ENCODE measurements around the gene OCA2. TPM values are rescaled to one million over a fixed set of nuclear protein-coding genes. Genes with fewer than 3 reads are reported as not detected.

Gene OCA2
- total and polyA plus RNA-seq, 2 experiments from 2014 or later: not detected

DNA sequence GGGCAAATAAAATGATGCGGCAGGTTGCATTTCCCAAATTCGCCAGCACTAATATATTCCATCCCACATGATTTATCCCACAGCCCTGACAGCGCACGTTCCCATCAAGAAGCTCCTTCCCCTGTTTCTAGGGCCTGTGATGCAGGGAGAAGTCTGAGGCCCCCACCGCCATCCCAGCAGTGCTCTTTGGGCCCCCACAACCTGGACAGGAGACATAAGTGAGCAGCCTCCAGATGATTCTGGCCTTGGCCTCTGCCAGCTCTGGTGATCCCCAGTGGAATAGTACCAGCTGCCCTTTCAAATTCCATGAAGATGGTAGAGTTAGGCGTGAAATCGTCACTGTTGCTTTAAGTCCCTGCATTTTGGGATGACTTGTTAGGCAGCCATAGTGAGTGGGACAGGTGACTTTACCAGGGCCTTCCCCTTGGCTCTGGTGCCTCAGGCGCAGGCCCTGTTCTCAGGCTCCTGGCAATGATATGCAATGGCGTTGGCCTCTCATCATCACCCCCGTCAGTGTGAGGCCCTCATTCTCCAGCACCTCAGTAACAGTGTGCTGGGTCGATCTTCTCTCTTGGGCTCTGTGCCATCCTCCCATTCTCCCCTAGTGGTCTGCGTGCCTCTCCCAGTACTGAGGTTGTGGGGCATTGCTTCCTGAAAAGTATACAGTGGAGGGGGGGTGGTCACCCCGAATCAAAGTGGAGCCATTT lies 263.7 kb downstream of the OCA2 start:
- no peak for DNase-seq
- no peaks in the 10 kb centered on the region for H4K20me1 ChIP-seq (ENCODE audit: insufficient read depth)
- in situ Hi-C loops (cut with MboI): no loop called here
- no peaks in the 10 kb centered on the region for H3K9me3 ChIP-seq (ENCODE audit: low read depth)
- WGBS, 2 experiments (ENCODE audit: low coverage in 1 of 2, low lambda C conversion rate in 2 of 2, missing lambda C conversion rate in 2 of 2): 84 to 89% methylated on average over 13 of the region's 13 CpGs
- H3K36me3 ChIP-seq (ENCODE audit: low read depth): no peaks in the 10 kb centered on the region
- no peaks in the 10 kb centered on the region for H3K9me2 ChIP-seq (ENCODE audit: insufficient read depth)
- no peaks in the 10 kb centered on the region for H3K4me1 ChIP-seq (ENCODE audit: insufficient read depth)
- H3K79me2 ChIP-seq (ENCODE audit: insufficient read depth): no peaks in the 10 kb centered on the region
- H3F3A ChIP-seq (ENCODE audit: insufficient read depth): no peaks in the 10 kb centered on the region
- H3K27ac ChIP-seq: no peak overlapping the region
- no peak overlapping the region for H3K9ac ChIP-seq
- TF ChIP-seq EZH2phosphoT487 (IDR thresholded peaks at IDR 0.05; ENCODE audit: insufficient read depth, low read depth) (no peak), EZH2 (IDR thresholded peaks at IDR 0.05; ENCODE audit: insufficient read depth, poor library complexity, severe bottlenecking) (no peak)
- no peaks in the 10 kb centered on the region for H3K27me3 ChIP-seq (replicated peaks; ENCODE audit: insufficient read depth)
- H3K4me3 ChIP-seq: no peak overlapping the region
- no peak overlapping the region for H2AFZ ChIP-seq
- H3K4me2 ChIP-seq (ENCODE audit: unreplicated experiment): no peak overlapping the region

DNA sequence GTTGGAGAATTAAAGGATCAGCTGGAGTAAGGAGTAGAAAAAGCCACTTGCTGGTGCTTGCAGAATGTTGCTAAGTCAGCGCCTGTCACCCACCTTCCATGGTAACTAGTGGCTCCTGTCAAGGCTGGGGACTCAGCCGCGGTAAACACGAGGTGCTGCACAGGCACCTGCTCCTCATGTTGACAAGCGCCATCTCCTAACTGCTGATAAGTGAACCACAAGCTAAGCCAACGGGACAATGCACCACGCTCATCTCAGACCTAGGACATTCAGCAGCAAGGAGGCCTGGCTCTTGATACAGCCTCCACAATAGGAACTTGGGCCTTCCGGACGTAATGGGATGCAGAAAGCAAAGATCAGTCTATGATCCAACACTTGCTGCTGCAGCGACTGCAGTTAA lies 264.4 kb downstream of the OCA2 start:
- 80 to 85% methylated on average over 10 of the region's 10 CpGs for WGBS, 2 experiments (ENCODE audit: low coverage in 1 of 2, low lambda C conversion rate in 2 of 2, missing lambda C conversion rate in 2 of 2)
- Histone ChIP-seq H3K36me3 (ENCODE audit: low read depth) (no peaks in the 10 kb centered on the region), H3K4me1 (ENCODE audit: insufficient read depth) (no peaks in the 10 kb centered on the region), H3K4me3 (no peak overlapping the region), H3K27ac (no peak overlapping the region), H2AFZ (no peak overlapping the region), H3K9me3 (ENCODE audit: low read depth) (no peaks in the 10 kb centered on the region), H3K79me2 (ENCODE audit: insufficient read depth) (no peaks in the 10 kb centered on the region), H3F3A (ENCODE audit: insufficient read depth) (no peaks in the 10 kb centered on the region), H3K27me3 (replicated peaks; ENCODE audit: insufficient read depth) (no peaks in the 10 kb centered on the region), H4K20me1 (ENCODE audit: insufficient read depth) (no peaks in the 10 kb centered on the region), H3K4me2 (ENCODE audit: unreplicated experiment) (no peak overlapping the region), H3K9me2 (ENCODE audit: insufficient read depth) (no peaks in the 10 kb centered on the region), H3K9ac (no peak overlapping the region)
- no peak for TF ChIP-seq EZH2phosphoT487 (IDR thresholded peaks at IDR 0.05; ENCODE audit: insufficient read depth, low read depth)
- TF ChIP-seq EZH2 (IDR thresholded peaks at IDR 0.05; ENCODE audit: insufficient read depth, poor library complexity, severe bottlenecking): no peak
- no peak for DNase-seq
- in situ Hi-C loops (cut with MboI): no loop called here

DNA sequence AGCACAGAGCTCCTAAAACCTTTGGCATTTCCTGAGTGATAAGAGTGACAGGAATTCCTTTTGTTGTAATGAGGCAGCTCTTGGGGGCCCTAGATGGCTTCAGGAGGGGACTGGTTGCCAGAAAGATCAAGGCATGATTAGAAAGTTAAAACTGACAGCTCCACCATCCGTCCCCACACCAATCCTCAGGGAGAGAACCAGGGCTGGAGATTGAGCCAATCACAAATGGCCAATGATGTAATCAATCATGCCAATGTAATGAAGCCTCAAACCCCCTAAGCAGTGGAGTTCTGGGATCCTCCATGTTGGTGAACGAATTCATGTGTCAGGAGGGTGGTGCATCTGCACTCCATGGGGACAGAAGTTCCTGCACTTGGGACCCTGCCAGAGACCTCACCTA lies 265.1 kb downstream of the OCA2 start:
- H3K36me3 ChIP-seq (ENCODE audit: low read depth): no peaks in the 10 kb centered on the region
- H3K27me3 ChIP-seq (replicated peaks; ENCODE audit: insufficient read depth): no peaks in the 10 kb centered on the region
- no peaks in the 10 kb centered on the region for H3F3A ChIP-seq (ENCODE audit: insufficient read depth)
- H3K4me1 ChIP-seq (ENCODE audit: insufficient read depth): no peaks in the 10 kb centered on the region
- WGBS, 2 experiments (ENCODE audit: low coverage in 1 of 2, low lambda C conversion rate in 2 of 2, missing lambda C conversion rate in 2 of 2): 86 to 98% methylated on average over 2 of the region's 2 CpGs
- TF ChIP-seq EZH2phosphoT487 (IDR thresholded peaks at IDR 0.05; ENCODE audit: insufficient read depth, low read depth) (no peak), EZH2 (IDR thresholded peaks at IDR 0.05; ENCODE audit: insufficient read depth, poor library complexity, severe bottlenecking) (no peak)
- no peaks in the 10 kb centered on the region for H3K79me2 ChIP-seq (ENCODE audit: insufficient read depth)
- H3K9me2 ChIP-seq (ENCODE audit: insufficient read depth): no peaks in the 10 kb centered on the region
- no peak overlapping the region for H2AFZ ChIP-seq
- in situ Hi-C loops (cut with MboI): no loop called here
- no peak overlapping the region for H3K9ac ChIP-seq
- H3K4me3 ChIP-seq: no peak overlapping the region
- H3K27ac ChIP-seq: no peak overlapping the region
- no peak for DNase-seq
- no peaks in the 10 kb centered on the region for H3K9me3 ChIP-seq (ENCODE audit: low read depth)
- no peaks in the 10 kb centered on the region for H4K20me1 ChIP-seq (ENCODE audit: insufficient read depth)
- H3K4me2 ChIP-seq (ENCODE audit: unreplicated experiment): no peak overlapping the region

DNA sequence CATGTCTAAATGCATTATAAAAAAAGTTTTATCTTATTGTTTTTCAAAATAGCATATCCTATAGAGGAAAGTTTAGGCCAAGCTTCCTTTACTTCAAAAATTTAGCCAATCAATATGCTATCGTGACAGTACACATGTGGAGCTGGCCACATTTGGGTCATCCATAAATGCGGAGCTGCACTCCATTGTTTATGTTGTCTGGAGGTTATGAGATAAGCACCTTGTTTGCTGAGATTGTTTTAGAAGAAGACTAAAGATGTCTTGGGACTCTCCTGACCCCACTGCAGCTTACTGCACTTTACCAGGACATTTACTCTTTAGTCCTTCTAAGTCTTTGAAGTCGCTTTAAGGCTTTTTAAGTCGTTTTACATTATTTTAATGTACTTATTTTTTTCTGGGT lies 265.9 kb downstream of the OCA2 start:
- Histone ChIP-seq H3K9ac (no peak overlapping the region), H3K4me1 (ENCODE audit: insufficient read depth) (no peaks in the 10 kb centered on the region), H3K79me2 (ENCODE audit: insufficient read depth) (no peaks in the 10 kb centered on the region), H3K27ac (no peak overlapping the region), H3K9me3 (ENCODE audit: low read depth) (no peaks in the 10 kb centered on the region), H3K9me2 (ENCODE audit: insufficient read depth) (no peaks in the 10 kb centered on the region), H3K36me3 (ENCODE audit: low read depth) (no peaks in the 10 kb centered on the region), H4K20me1 (ENCODE audit: insufficient read depth) (no peaks in the 10 kb centered on the region), H3K4me2 (ENCODE audit: unreplicated experiment) (no peak overlapping the region), H3K4me3 (no peak overlapping the region), H3K27me3 (replicated peaks; ENCODE audit: insufficient read depth) (no peaks in the 10 kb centered on the region), H3F3A (ENCODE audit: insufficient read depth) (0 out of 2 replicates have a peak, but pooled peaks cover 2% of the 10 kb centered on the region), H2AFZ (no peak overlapping the region)
- no peak for TF ChIP-seq EZH2 (IDR thresholded peaks at IDR 0.05; ENCODE audit: insufficient read depth, poor library complexity, severe bottlenecking)
- TF ChIP-seq EZH2phosphoT487 (IDR thresholded peaks at IDR 0.05; ENCODE audit: insufficient read depth, low read depth): no peak
- 92 to 94% methylated on average over 4 of the region's 4 CpGs for WGBS, 2 experiments (ENCODE audit: low coverage in 1 of 2, low lambda C conversion rate in 2 of 2, missing lambda C conversion rate in 2 of 2)
- in situ Hi-C loops (cut with MboI): no loop called here
- DNase-seq: no peak

Data from GM23248 (cell line).